NCI-H82 treated with DMSO at 0.1 percent for 48 hours (cell line): ENCODE results near the gene C17orf75.
"Not testable (repeated sequence)": the region's sequence is repeated elsewhere in the genome, so short reads cannot be mapped to it uniquely, and the experiment has no call there.

Source experiments
- DNase-seq: peaks from one replicate; lab custom pipeline; 2025; ENCODE audit not compliant: unreplicated experiment; lab: John Stamatoyannopoulos, UW

C17orf75 gene

DNA sequence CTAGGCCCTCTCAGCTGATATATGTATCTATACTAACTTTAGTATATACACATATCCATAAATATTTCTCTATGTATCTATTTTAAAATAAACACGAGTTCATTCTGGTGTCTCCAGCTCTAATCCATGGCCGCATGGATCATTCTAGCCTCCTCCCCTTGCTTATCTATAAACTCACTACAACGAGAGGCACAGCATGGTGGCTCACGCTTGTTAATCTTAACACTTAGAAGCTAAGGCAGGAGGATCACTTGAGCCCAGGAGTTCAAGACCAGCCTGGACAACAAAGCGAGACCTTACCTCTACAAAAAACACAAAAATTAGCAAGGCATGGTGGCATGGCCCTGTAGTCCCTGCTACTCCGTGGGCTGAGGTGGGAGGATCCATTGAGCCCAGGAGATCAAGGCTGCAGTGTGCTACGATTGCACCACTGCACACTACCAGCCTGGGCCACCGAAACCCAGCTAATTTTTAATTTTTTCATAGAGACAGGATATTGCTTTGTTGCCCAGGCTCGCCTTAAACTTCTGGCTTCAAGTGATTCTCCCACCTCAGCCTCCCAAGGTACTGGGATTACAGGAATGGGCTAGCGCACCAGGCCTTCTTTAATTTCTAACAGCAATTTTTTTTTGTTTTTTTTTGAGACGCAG, 4.1 kb upstream of the C17orf75 start:
- DNase-seq = no peak

DNA sequence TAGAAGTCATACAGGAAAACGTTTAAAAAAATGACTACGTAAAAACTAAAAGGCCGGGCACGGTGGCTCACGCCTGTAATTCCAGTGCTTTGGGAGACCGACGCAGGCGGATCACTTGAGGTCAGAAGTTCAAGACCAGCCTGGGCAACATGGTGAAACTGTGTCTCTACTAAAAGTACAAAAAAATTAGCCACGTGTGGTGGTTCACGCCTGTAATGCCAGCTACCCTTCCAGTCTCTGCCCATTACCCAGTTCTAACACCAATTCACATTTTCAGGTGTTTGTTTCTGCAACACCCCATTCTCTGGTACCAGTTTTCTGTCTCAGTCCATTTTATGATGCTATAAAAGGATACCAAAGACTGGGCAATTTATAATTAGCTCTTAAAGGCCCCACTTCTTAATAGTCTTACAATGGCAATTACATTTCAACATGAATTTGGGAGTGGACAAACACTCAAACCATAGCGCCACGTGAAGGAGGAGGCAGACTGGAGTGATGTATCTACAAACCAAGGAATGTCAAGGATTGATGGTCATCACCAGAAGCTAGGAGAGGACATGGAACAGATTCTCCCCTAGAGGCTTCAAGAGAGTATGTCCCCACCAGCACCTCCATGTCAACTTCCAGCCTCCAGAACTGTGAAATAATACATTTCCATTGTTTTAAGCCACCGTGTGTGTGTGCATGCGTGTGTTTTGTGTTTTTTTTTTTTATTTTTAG, 791 bp upstream of the C17orf75 start:
- no peak for DNase-seq

DNA sequence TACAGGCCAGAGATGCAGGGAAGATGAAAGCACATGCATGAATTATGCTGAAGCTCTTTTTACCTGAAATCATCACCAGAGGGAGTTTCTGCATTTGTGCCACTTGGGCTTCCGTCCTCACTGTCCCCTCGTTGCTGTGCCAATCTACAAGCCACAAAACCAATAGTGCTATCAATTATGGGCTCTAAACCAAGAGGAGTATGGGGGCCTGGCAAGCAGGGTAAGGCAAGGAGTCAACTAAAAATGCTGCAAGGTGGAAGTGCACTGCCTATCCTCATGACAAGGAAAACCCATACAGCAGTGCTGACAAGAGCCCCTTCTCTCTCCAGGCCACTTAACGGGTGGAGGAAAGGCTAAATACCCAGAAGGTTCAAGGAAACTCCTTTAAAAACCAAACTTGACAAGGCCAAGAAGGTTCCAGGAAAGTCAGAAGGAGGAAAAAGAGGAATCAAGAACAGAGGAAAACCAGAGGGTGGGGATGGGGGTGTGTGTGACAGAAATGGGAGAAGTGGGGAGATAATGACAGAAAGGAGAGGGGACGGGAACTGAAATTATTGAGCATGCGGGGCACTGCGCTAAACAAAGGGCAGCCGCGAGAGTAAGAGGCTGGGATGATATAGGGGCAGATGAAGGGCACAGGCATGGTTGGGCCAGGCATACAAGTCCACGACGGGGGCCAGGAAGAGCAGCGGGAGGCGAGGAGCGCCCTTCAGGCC, 674 bp downstream of the C17orf75 start:
- no peak for DNase-seq

DNA sequence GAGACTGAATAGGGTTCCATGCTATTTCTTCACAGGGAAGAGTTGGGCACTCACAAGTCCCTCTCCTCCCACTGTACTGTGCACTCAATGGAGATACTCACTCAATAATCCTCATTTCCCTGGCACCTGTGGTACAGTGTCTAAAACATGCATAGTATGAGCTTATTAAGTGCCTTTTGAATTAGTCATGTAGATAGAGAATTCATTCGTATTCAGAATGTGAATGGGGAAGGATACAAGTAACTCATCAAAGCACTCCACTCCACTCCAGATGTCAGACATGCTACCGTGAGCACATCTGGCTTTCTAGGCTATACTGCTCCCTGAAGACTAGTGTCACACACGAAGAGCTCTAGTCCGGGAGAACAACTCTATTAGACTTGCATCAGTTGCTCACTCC, 6.3 kb downstream of the C17orf75 start:
- DNase-seq = no peak

DNA sequence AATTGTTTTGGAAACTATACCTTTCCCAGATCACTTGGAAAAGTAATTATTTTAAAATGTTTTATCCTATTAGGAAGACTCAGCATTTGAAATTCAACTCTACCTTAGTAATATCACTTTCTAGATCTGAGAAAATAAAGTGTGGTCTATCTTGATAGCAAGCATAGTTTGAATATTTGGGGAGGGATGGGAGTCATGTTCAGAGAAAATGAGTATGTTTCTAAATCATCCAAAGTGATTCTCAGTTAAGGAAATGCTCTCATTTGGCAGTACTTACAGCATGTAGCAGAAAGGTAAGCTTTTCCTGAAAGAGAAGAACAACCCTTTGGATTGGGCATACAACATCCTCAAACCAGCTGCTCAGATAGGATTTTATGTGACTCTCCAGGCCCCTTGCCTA, 6.9 kb downstream of the C17orf75 start:
- no peak for DNase-seq

DNA sequence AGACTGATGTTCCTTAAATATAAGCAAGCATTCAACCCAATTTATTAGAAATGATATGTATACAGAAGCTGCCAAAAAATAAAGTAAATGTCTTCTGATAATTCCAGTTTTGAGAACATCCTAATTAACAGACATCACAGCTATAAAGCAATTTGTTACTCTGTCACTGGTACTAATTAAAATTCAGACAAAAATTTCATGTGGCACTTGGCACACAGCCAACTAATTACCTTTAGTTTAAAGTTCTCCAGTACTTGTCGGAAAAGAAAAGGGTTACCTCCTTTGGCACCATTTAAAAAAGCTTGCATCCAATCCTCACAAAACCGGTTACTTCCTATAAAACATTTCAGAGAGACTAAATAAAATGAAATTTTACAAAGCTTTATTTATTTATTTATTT, 8.8 kb downstream of the C17orf75 start:
- no peak for DNase-seq

DNA sequence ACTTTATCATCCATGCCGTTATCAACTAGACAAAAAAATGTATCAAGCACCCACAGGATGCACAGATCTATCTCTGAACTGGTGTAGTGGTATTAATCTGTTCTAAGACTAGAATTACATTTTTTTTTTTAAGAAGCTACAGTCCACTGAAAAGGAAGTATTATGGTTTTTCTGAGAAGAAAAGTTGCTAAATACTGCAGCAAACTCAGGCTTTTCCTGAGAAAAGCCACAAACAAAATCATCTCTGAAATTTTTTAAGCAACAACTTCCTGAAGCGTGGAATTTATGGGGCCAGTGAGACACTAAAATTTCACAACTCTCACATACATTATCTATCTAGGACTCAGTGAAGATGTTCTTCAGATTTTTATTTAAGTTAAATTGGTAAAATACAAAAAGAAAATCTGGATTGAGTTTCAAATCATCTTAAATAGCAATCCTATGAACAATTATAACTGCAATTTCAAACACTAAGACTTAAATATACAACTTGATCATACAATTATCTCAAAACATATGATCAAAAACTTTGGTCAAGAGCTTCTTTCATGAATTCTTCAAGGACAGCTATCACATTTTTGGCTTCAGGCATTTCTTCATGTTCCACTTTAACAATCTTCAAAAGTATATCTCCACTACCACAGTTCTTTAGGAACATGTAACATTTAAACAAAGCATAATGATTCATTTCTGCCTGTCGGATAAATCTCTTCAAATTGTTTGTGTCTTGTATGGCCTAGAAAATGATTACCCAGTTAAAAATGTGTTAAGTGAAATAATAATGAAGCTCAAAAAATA, 10.5 kb downstream of the C17orf75 start:
- no peak for DNase-seq

DNA sequence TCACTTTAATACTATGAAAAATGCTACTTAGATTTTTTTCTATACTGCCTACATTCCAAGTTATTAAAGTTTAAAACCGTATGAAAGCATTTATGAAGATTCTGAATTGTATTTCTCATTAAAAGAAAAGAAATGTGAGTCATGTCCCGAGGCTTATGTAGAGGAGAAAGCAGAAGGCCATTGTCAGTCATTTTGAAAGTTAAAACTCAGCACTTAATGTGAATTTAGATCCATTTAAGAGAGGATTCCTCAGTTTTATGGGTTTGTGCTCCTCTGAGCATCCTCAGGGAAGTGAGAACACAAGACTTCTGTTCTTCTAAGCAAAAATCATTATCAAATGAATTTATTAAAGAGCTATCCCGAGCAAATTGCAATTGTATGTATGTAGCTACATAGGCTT, 11.8 kb downstream of the C17orf75 start:
- no peak for DNase-seq

DNA sequence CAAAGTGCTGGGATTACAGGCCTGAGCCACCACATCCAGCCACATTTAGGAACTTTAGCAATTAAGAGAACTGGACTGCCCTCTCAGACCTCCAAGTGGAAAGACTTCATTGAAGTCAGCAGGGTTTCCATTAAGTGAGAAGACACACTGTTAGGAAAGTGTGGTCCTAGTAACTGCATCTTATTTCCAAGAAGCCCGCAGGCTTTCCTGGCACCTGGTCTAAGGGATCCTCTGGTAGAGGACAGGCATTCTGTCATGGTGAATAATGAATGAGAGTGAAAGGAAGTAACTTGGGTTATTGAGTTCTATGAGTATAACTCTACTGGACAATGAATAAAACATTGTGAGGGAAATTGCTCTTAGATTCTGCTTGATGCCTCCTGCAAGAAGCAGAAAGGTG, 14.1 kb downstream of the C17orf75 start:
- no peak for DNase-seq

DNA sequence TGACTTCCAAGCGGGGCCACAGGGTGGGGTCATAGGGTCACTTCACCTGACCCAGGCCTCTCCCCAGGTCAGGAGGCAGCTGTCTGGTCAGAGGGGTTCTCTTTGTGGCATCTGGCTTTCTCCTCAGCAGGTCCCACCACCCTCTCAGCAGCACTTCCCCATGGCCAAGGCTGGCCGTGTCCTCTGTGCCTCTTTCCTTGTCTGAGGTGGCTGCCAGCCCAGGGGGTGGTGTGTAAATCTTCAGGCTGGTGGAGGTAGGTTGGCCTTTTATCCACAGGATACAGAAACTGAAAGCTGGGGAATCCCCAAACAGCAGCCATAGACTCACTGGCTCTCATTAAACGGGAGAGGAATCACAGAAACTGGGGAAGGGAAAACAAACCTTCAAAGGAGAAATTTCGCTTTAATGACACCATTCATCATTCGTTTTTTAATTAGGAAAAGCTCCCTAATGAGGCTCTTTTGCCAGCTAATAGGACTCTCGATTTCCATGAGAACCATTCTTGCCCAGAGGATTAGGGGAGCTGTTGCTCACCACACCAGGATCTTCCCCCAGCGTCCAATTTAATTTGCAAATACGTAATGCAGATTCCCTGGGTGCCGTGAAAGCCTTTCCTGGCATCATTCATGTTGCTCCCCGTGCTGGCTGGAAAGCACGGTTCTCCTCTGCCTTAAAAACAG, 18.0 kb downstream of the C17orf75 start:
- DNase-seq = peak; percentile 5

DNA sequence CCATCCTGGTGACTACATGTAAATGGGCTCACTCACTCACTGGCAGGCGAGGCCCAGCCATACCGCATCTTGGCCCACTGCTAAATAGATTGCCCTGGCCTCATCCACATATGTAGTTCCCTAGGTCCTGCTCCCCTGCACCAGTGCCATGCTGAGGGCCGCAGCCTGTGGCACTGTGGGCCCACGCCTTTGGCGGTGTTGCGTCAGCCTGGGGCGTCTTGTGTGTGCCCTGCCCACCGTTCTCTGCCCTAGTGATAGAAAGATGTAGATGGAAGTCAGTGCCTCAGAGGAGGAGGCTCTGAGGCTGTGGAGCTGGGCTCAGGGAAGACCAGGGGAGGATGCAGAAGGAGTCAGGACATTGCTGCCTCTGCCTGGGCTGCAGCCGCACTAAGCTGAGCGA, 18.9 kb downstream of the C17orf75 start:
- DNase-seq = no peak

DNA sequence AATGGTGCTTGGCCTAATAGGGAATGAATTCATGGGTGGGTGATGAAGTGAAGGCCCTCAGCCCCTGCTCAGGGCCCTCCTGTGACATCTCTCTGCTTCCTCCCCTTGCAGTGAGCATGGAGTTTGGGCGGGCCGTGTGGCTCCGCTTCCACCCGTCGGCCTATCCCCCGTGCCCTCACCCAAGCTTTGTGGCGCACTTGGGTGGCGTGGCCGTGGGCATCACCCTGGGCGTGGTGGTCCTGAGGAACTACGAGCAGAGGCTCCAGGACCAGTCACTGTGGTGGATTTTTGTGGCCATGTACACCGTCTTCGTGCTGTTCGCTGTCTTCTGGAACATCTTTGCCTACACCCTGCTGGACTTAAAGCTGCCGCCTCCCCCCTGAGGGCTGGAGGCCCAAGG, 21.1 kb downstream of the C17orf75 start:
- DNase-seq = no peak

DNA sequence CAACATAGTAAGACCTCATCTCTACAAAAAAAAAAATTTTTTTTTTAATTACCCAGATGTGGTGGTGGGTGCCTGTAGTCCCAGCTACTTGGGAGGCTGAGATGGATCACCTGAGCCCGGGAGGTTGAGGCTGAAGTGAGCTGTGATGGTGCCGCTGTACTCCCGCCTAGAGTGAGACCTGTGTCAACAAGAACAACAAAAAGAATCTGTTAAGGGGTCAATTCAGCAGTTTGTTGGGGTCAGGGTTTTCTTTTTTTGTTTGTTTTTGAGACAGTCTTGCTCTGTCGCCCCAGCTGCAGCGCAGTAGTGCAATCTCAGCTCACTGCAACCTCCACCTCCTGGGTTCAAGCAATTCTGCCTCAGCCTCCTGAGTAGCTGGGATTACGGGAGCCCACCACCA, 21.9 kb downstream of the C17orf75 start:
- DNase-seq = not testable (repeated sequence)

DNA sequence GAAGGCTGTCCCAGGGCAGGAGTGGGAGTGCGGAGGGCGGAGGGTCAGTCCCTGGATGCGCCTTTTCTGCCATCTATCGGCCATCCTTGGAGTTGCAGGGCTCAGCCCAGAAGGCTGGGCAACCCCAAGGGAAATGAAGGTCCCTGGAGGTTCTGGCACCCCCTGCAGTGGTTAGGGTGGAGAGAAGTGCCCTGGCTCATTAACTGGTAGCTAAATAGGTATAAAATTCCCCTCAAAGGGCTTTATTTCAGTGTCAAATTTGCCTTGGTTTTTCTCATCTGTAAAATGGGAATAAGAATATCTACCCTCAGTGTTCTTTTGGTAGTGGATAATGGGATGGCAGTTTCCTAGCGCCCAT, 22.4 kb downstream of the C17orf75 start:
- DNase-seq = peak; percentile 26

DNA sequence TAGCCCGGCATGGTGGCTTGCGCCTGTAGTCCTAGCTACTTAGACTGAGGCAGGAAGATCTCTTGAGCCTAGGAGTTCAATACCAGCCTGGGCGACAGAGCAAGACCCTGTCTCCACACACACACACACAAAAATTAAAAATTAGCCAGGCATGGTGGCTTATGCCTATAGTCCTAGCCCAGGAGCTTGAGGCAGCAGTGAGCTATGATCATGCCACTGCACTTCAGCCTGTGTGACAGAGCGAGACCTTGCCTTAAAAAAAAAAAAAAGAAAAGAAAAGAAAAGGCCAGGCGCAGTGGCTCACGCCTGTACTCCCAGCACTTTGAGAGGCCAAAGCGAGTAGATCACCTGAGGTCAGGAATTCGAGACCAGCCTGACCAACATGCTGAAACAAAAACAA, 23.9 kb downstream of the C17orf75 start:
- DNase-seq = no peak

DNA sequence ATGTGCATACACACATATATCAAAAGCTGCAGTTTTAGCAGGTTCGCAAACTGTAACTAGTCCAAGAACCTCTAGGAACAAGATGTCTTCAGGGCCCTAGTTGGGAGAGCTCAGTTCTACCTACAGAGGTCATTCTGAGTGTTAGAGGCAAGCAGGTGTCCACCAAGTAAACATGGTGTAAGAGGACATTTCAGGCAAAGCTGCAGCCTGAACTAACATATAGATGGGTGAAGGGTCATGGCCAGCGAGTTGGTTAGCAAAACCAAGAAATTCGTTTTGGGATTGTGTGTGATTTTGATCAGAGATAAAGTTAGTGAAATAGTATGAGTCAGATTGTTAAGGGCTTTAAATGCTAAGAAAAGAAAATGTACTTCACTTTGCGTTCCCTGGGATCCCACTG, 24.6 kb downstream of the C17orf75 start:
- DNase-seq = no peak

DNA sequence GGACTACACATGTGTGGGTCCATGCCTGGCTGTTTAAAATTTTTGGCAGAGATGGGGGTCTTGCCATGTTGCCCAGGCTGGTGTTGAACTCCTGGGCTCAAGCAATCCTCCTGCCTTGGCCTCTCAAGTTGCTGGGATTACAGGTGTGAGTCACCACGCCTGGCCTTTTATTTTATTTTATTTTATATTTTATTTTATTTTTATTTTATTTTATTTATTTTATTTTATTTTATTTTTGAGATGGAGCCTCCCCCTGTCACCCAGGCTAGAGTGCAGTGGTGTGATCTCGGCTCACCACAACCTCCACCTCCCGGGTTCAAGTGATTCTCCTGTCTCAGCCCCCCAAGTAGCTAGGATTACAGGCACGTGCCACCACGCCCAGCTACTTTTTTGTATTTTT, 25.3 kb downstream of the C17orf75 start:
- DNase-seq = not testable (repeated sequence)

DNA sequence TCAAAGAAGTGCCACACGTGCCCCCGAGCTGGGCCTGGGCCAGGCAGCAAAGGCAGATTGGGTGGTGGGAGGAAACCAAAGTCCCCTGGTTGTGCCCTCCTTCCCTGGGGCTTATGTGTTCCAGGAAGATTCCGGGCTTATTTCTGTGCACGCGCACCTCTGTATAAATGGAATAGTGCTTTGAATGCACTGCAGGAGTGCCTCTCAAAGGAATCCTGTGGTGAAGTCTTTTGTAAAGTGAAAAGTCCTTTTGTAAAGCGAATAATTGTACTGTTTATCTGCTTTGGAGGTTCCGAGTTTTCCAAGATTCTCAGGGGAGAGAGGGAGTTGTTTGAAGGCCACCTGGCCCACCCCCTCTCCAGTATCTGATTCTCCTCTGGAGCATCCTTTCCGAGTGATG, 26.8 kb downstream of the C17orf75 start:
- no peak for DNase-seq

DNA sequence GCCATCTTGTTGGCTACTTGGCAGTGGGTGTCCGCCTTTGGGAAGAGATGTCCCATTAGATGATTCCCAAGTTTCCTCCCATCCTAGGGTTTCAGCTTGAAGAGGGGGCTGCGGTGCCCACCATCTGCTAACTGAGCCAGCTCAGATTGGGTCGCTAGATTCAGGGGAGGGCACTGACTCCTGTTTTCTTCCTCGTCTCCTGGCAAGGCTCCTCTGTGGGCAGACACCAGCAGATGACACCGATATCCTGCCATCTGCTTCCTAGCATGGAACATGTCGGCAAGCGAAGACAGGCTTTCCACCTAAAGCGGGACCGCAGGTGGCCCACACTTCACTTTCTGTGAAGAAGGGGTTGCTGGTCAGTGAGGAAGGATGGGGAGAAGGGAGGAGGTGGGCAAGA, 27.3 kb downstream of the C17orf75 start:
- no peak for DNase-seq

DNA sequence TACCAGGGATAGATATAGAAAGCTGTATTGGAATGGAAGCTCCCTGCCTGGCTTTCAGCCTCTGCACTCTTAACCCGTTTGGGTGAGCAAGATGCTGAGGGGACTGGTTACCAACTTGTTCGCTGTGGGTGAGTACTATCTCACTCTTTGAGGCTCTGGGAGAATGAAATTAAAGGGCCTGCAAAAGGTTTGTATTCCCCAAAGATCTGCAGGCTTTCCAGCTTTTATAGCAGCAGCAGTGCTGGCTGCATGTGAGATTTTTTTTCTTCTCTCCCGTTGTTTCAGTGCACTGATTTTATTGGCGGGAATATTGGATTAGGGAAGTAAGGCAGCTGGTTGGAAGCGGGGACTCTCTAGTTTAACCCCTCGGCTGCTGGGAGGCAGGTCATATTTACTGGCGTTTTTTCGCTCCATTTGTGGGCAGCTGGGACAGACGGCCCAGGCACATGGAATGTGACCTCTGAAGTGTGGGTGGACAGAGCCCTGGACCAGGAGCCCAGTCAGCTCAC, 30.9 kb downstream of the C17orf75 start:
- DNase-seq = peak; percentile 96

DNA sequence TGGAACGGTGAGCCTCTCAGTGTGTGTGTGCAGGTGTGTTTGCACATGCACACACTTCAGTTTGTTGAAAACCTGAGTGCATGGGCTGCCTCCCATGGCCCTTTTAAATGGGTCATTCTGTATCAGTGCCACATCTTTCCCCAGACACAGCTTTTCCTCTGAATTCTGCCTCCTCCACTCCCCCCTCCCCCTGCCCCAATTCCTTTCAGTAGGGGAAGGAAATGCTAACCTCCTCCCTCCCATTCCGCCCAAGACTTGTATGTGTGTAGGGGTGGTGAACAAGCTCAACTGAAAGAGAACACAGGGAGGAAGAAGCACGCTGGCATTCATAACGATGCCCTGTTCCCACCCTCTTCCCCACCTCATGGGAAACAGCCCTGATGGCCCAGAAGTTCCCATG, 34.3 kb downstream of the C17orf75 start:
- no peak for DNase-seq
